ENCODE measurements around the gene SLC32A1. TPM values are rescaled to one million over a fixed set of nuclear protein-coding genes. Genes with fewer than 3 reads are reported as not detected.

The SLC32A1 gene
- total and polyA plus RNA-seq, 2 of the 13 experiments (the other 11 are each of a cell fraction or from before 2014, with no cell fraction given), result not detected

- TF ChIP-seq NFAT5 (CRISPR knock-in tag; IDR thresholded peaks at IDR 0.05), result no peak
- TF ChIP-seq TARDBP (CRISPR knock-in tag; IDR thresholded peaks at IDR 0.05), result no peak
- TF ChIP-seq HES4 (CRISPR knock-in tag; IDR thresholded peaks at IDR 0.05; ENCODE audit: borderline replicate concordance), result peak; percentile 41; the same call in 1 of the 2 replicates
- no peak for TF ChIP-seq ZNF451 (CRISPR knock-in tag; IDR thresholded peaks at IDR 0.05)
- TF ChIP-seq TFAP4 (IDR thresholded peaks at IDR 0.05; ENCODE audit: borderline replicate concordance, low read depth), result no peak
- no peak for TF ChIP-seq MEIS2 (CRISPR knock-in tag; IDR thresholded peaks at IDR 0.05)
- no peak for TF ChIP-seq JUN (CRISPR knock-in tag; IDR thresholded peaks at IDR 0.05)
- no peak for TF ChIP-seq PBX3 (CRISPR knock-in tag; IDR thresholded peaks at IDR 0.05; ENCODE audit: borderline replicate concordance)
- TF ChIP-seq AHDC1 (CRISPR knock-in tag; IDR thresholded peaks at IDR 0.05; ENCODE audit: borderline replicate concordance), result no peak
- no peak for TF ChIP-seq MLLT10 (CRISPR knock-in tag; IDR thresholded peaks at IDR 0.05)
- no peak for TF ChIP-seq NFKB2 (CRISPR knock-in tag; IDR thresholded peaks at IDR 0.05; ENCODE audit: borderline replicate concordance)
- TF ChIP-seq TAF15 (IDR thresholded peaks at IDR 0.05; ENCODE audit: low read depth, low read length, poor library complexity, severe bottlenecking), result no peak
- TF ChIP-seq CC2D1A (CRISPR knock-in tag; IDR thresholded peaks at IDR 0.05), result no peak
- TF ChIP-seq HHEX (CRISPR knock-in tag; IDR thresholded peaks at IDR 0.05), result no peak
- peak; percentile 75 for TF ChIP-seq RAD21 (CRISPR knock-in tag; IDR thresholded peaks at IDR 0.05)
These were observed 2.7 kb downstream of the SLC32A1 start (continued) for GRCh38 chr20:38726804-38727606.
